Stomach (tissue), 9 donors: Measurements from ENCODE around the gene SOS1. TPM values are rescaled to one million over a fixed set of nuclear protein-coding genes. Genes with fewer than 3 reads are reported as not detected.
A peak's percentile ranks its signal among the peaks of the same experiment; 100 is the strongest.

ENCODE experiments used
- DNase-seq, 2 donors: peaks; one replicate each; pipeline versions ENCODE4 v3.0.0 to v3.0.0-alpha.2; 2013 to 2019
- H3K27ac ChIP-seq, 5 donors: fragments of 200-600 bp in 4 of 5; sonication (generic) in 4 of 5; one replicate each; pipeline ENCODE4 v1.5.1; 2013 to 2019; ENCODE audit warnings: mild to moderate bottlenecking in 1 of 5, moderate library complexity in 1 of 5
- H3K27me3 ChIP-seq, 3 donors: fragments of 200-600 bp; sonication (generic); one replicate each; pipeline ENCODE4 v1.5.1; 2017 to 2019; ENCODE audit warnings: mixed run types in 1 of 3
- H3K36me3 ChIP-seq, 4 donors: fragments of 200-600 bp; sonication (generic); 1 replicate in 3 of 4; 2 replicates in 1 of 4; pipeline ENCODE4 v1.5.1; 2016 to 2019
- H3K4me1 ChIP-seq, 4 donors: fragments of 200-600 bp; sonication (generic); one replicate each; pipeline ENCODE4 v1.5.1; 2016 to 2019
- H3K4me3 ChIP-seq, 4 donors: fragments of 200-600 bp; sonication (generic) in 3 of 4; one replicate each; pipeline ENCODE4 v1.5.1; 2016 to 2019; ENCODE audit warnings: mild to moderate bottlenecking in 1 of 4
- H3K9me3 ChIP-seq, 4 donors: fragments of 200-600 bp; sonication (generic); one replicate each; pipeline ENCODE4 v1.5.1; 2016 to 2019
- CTCF ChIP-seq, 7 experiments: fragments of 450-650 bp in 4 of 7; fragments of 200-600 bp in 3 of 7; sonication (generic) in 3 of 7; IDR thresholded peaks; one replicate each; pipeline ENCODE4 v1.5.1; 2016 to 2019; ENCODE audit warnings: antibody characterized with exemption in 7 of 7, control low read depth in 2 of 7, mild to moderate bottlenecking in 1 of 7
- EP300 ChIP-seq: sonication (generic); formaldehyde crosslinking; IDR thresholded peaks from one replicate; pipeline ENCODE4 v1.6.1; 2017; ENCODE audit warnings: antibody characterized with exemption
- POLR2A ChIP-seq, 4 donors: fragments of 450-650 bp; IDR thresholded peaks; one replicate each; pipeline ENCODE4 v1.6.1; 2016; ENCODE audit warnings: antibody characterized with exemption in 4 of 4, control low read depth in 2 of 4, mild to moderate bottlenecking in 1 of 4, moderate library complexity in 1 of 4
- POLR2AphosphoS5 ChIP-seq, 3 donors: sonication (generic); formaldehyde crosslinking; IDR thresholded peaks; one replicate each; pipeline ENCODE4 v1.6.1; 2016; ENCODE audit warnings: antibody characterized with exemption in 3 of 3
- WGBS, 5 donors: extraction: QIAGEN DNeasy Blood & Tissue Kit in 3 of 5; methylation state at CpG; one replicate each; pipeline versions ENCODE4 v1.1.5 to v1.1.7; 2013 to 2018; 5-methylcytosine and 5-hydroxymethylcytosine counted together
- intact Hi-C: fragments of 100-400 bp; cut with DNase I; formaldehyde crosslinking; loops from one replicate; pipeline ENCODE4 v1.15.1; 2023; ENCODE audit warnings: low total_unique reads
- polyA plus RNA-seq, 3 donors: library from polyadenylated mRNA; stranded (reverse); fragments of 200-250 nt; gene quantifications; one replicate each; pipeline ENCODE4 v1.2.3, GENCODE V29; 2013
- total RNA-seq, 5 donors: library from RNA; depleted of rRNA; stranded (reverse); fragments of >200 nt; gene quantifications; one replicate each; pipeline versions ENCODE4 v1.1.0 to v1.2.3, GENCODE V29; 2014 to 2016
- donor health status: healthy with polysubstance abuse.
- donor health status: Bipolar disorder and iron deficiency.
- donor health status: healthy.

The SOS1 gene
- total and polyA plus RNA-seq, 8 donors, result 4.5 to 46.4 (median 19.2) TPM

GRCh38 chr2:39108377-39108776 is 12.5 kb downstream of the SOS1 start:
- Histone ChIP-seq H3K27me3 (no peaks in the 10 kb centered on the region), H3K36me3 (peaks cover 3 to 18% (median 15%) of the 10 kb centered on the region in 4 donors), H3K9me3 (no peaks in the 10 kb centered on the region), H3K4me1 (peaks cover 0 to 68% (median 21%) of the 10 kb centered on the region in 4 donors), H3K27ac (no peak overlapping the region), H3K4me3 (no peak overlapping the region)
- DNase-seq, result no peak
- WGBS, 5 donors, result 56 to 71% (median 61%) methylated on average over 1 of the region's 1 CpG
- intact Hi-C loops, result no loop called here
- TF ChIP-seq EP300, result no peak
- TF ChIP-seq POLR2AphosphoS5 (IDR thresholded peaks at IDR 0.05), result no peak
- TF ChIP-seq CTCF (IDR thresholded peaks at IDR 0.05), result no peak
- TF ChIP-seq POLR2A (IDR thresholded peaks at IDR 0.05), result no peak

GRCh38 chr2:39107724-39108273 is 13.1 kb downstream of the SOS1 start:
- no peak overlapping the region for H3K4me3 ChIP-seq
- peaks cover 0 to 68% (median 21%) of the 10 kb centered on the region in 4 donors for H3K4me1 ChIP-seq
- intact Hi-C loops, result no loop called here
- no peaks in the 10 kb centered on the region for H3K9me3 ChIP-seq
- no peak for DNase-seq
- H3K27me3 ChIP-seq, result no peaks in the 10 kb centered on the region
- peaks cover 3 to 14% (median 12%) of the 10 kb centered on the region in 4 donors for H3K36me3 ChIP-seq
- no peak for TF ChIP-seq CTCF (IDR thresholded peaks at IDR 0.05)
- TF ChIP-seq POLR2AphosphoS5 (IDR thresholded peaks at IDR 0.05), result no peak
- no peak for TF ChIP-seq POLR2A (IDR thresholded peaks at IDR 0.05)
- TF ChIP-seq EP300, result no peak
- no peak overlapping the region for H3K27ac ChIP-seq
- WGBS, 5 donors, result 34 to 51% (median 40%) methylated on average over 2 of the region's 2 CpGs

GRCh38 chr2:39107156-39107555 is 13.7 kb downstream of the SOS1 start:
- no peaks in the 10 kb centered on the region for H3K27me3 ChIP-seq
- H3K4me1 ChIP-seq, result peaks cover 0 to 66% (median 21%) of the 10 kb centered on the region in 4 donors
- peaks cover under 1 to 7% (median 5%) of the 10 kb centered on the region in 4 donors for H3K36me3 ChIP-seq
- no peak overlapping the region for H3K4me3 ChIP-seq
- no peak overlapping the region for H3K27ac ChIP-seq
- intact Hi-C loops, result no loop called here
- DNase-seq, result no peak
- 27 to 50% (median 33%) methylated on average over 4 of the region's 4 CpGs for WGBS, 5 donors
- TF ChIP-seq CTCF (IDR thresholded peaks at IDR 0.05) (no peak), POLR2AphosphoS5 (IDR thresholded peaks at IDR 0.05) (no peak), POLR2A (IDR thresholded peaks at IDR 0.05) (no peak), EP300 (no peak)
- H3K9me3 ChIP-seq, result no peaks in the 10 kb centered on the region

GRCh38 chr2:39099870-39100728 is 20.8 kb downstream of the SOS1 start:
- H3K27me3 ChIP-seq, result no peaks in the 10 kb centered on the region
- peak overlapping the region in 1 of 5 donors; percentile 11 for H3K27ac ChIP-seq
- H3K36me3 ChIP-seq, result no peaks in the 10 kb centered on the region
- H3K9me3 ChIP-seq, result no peaks in the 10 kb centered on the region
- 84 to 92% (median 88%) methylated on average over 7 of the region's 7 CpGs for WGBS, 5 donors
- no peak overlapping the region for H3K4me3 ChIP-seq
- DNase-seq, result peak in 1 of 2 donors; percentile 18
- intact Hi-C loops, result no loop called here
- peaks cover 8 to 71% (median 29%) of the 10 kb centered on the region in 4 donors for H3K4me1 ChIP-seq
- TF ChIP-seq POLR2AphosphoS5 (IDR thresholded peaks at IDR 0.05) (peak in 1 of 3 donors; percentile 43), CTCF (IDR thresholded peaks at IDR 0.05) (no peak), POLR2A (IDR thresholded peaks at IDR 0.05) (no peak), EP300 (no peak)
